ACHN (cell line): ENCODE results near the gene RMND5B.

Experiments used
- DNase-seq: peaks from one replicate; pipeline ENCODE4 v3.0.0-alpha.2; 2015
- in situ Hi-C: cut with HindIII; loops from 2 replicates; pipeline ENCODE4 v1.10.0; 2017; ENCODE audit warnings: low sequenced_read_pairs, low pct_ligation_motif_present, low pct_unique_long_range_greater_than_20kb

RMND5B gene

DNA sequence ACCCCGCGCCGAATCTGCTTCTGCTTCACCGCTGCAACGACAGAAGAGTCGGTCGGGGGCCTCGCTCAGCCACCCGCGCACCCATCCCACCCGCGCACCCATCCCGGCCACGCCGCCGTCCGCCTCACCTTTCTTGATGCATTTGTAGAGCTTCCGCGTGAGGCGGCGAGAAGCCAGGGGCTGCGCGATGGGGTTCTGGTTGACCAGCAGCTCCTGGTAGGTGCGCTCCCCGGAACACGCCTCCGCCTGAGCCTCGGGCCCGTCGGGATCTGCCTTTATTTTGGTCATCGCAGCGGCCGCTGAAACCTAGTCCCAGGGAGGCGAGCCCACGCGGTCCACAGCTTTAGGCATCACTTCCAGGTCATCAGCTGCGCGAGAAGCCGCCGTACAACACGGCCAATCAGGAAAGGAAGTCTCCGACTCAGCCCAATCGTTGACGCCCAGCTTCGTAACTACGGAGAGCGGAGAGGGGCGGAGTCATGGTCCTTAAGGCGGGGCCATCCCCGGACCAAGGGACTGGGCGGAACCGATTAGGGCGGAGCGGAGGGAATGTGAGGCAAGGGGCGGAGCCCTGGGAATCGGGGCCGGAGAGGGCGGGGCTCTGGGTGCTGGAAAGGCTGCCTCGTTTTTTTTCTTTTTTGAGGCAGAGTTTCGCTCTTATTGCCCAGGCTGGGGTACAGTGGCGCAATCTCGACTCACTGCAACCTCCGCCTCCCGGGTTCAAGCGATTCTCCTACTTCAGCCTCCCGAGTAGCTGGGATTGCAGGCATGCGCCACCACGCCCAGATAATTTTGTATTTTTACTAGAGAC, 22.9 kb downstream of the RMND5B start, which contains the start of gene NHP2:
TSS of gene NHP2 (minus strand) at position 356 of the 811 bp plus-strand sequence. CDS start at position 288, 68 bp downstream.
- in situ Hi-C loops: no loop called here
- peak; percentile 97 for DNase-seq

DNA sequence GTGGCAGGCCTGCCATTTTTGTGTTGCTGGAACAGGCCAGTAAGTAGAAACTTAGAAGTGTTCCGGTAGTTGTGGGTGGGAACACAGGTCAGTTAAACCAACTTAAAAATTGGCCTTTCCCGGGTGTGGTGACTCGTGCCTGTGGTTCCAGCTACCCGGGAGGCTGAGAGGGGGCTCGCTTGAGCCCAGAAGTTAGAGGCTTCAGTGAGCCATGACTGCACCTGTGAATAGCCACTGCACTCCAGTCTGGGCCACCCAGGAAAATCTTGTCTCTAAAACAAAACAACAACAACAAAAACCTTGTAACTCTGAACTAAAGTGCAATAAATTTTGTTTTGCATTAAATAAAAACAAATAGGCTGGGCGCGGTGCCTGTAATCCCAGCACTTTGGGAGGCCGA, 24.3 kb downstream of the RMND5B start:
- in situ Hi-C loops: no loop called here
- peak; percentile 19 for DNase-seq

DNA sequence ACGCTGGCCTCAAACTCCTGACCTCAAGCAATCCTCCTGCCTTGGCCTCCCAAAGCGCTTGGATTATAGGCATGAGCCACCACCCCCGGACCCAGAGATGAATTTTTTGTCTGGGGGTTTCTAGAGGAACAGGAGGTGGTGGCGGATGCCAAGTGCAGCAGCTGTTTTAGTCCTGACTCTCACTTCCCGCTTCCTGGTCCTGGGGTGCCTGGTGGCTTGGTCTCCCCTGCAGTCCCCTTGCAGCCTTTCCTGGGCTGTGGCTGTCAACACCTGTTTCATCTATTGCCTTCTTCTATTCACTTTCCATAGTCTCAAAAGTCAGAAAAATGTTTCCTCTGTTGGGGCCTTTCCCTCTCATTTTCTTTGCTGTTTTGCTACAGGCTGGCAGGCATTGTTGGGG, 29.4 kb downstream of the RMND5B start:
- in situ Hi-C loops: no loop called here
- DNase-seq: no peak

DNA sequence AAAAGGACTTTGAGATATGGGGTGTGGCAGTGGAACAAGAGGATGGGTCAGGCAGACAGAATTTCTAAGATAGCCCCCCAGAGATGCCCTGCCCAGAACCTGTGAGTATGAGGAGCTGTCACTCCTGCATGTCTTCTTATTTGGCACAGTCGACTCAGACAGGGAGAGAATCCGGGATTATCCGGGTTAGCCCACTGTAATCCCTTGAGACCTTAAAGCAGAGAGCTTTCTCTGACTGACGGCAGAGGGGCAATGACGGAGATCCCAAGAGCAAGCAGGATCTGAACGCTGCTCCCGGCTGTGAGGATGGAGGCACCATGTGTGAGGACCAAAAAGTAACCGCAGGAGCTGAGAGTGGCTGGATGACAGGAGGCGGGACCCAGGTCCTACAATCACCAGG, 31.7 kb downstream of the RMND5B start:
- in situ Hi-C loops: no loop called here
- DNase-seq: no peak

DNA sequence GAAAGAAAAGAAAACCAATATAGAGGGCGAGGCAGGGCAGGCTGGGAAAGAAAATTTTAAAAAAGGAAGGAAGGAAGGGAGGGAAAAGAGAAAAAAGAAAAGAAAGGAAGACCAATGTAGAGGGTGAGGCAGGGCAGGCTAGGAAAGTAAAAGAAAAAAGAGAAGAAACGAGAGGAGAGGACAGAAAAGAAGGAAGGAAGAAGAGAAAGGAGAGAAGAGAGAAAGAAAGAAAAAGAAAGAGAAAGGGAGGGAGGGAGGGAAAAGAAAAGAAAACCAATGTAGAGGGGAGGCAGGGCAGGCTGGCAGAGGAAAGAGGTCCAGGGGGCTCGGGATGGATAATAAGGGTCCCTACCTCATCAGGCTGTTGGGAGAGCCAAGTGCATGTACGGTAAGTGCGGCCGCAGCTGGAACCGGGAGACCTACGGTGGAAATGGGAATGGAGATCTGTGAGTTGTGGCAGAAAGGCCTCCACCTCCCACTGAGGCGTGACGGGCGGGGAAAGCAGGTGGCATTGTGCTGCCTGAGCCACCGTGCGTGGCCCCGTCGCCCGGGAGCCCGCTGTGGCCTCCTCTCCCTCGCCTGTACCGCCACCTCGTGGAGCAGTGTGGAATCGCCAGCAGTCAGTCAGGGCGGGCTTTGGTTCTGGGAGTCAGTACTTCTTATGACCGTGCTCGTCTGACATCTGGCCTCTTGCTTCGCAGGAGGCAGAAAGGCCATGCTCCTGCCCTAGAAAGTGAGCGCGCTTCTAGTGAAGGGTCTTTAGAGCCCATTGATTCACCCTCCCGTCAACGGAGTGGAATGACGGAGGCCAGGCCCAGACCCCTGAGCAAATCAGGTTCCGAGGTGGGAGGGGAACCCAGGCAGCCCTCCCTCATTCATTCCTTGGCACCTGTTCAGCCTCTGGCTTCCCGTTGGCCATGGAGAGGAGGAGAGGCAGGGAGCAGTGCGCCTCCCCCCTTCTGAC, 33.2 kb downstream of the RMND5B start:
- peak; percentile 71 for DNase-seq
- in situ Hi-C loops: no loop called here

DNA sequence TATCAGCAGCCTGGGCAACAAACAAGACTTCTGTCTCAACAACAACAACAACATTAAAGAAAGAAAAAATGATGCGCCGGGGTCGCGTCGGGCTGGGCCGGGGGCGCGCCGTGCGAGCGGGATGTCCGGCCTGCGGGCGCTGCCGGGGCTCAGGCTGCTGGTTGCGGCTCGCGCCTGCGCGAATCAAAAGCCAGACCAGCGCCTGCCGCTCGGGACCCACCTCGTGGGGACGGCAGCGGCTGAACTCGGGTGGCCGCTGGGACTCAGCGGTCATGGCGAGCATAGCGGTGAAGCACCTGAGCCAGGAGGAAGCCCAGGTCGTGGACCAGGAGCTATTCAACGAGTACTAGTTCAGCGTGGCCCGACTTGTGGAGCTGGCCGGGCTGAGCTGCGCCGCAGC, 34.8 kb downstream of the RMND5B start:
- in situ Hi-C loops: no loop called here

DNA sequence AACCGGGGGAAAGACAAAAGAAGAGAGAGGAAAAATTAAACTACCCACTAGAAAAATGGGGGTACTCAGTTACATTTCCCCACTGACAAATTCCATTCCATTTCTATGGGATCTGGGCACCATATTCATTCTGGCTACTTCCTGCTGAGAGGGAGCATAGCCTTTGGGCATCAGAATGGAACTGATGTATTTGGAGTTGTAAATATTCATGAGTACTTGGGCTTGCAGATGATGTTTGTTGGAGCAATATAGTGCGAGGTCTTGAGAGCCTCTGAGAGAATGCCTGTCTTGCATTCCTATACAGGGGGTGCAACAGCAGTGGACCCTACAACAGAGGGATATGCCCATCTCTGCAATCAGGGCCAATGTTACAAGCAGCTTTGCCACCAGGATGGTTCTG, 39.6 kb downstream of the RMND5B start:
- in situ Hi-C loops: no loop called here
- no peak for DNase-seq

More for the DNA sequence above, 34.8 kb downstream of the RMND5B start:
- no peak for DNase-seq

DNA sequence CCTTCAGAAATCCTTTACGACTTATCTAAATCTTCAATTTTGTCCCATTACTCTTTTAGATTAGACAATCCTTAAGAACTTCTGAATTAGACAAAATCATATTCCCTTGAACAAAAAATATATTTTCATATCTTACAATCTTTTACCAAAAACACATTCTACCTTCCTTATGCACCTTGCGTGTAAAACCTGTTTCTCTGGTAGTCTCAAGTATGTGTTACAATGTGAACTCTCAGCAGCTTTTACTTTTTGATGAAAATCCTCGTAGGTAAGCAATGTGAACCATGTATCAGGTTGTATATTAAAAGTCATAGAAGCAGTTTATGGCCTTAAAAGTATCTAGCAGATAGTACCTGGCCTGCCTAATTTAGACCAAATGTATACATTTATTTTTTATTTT, 43.6 kb downstream of the RMND5B start:
- in situ Hi-C loops: no loop called here
- no peak for DNase-seq

DNA sequence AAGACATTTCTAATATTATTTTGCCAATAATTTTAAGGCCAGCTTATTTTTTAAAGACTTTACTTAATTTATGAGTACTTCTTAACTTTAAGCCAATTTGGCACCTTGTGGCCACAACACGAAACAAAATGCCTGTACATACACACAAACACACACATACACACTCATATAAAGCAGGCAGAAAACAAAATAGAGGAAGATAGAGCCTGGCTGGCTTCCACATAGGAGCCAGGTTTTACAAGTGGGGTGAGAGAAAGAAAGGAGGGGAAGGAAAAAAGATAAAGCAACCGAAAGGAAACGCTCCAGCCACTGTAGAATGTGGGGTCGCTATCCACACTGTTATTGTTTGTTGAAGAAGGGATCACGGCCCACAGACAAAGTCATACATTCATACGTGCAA, 46.0 kb downstream of the RMND5B start:
- no peak for DNase-seq
- in situ Hi-C loops: no loop called here

DNA sequence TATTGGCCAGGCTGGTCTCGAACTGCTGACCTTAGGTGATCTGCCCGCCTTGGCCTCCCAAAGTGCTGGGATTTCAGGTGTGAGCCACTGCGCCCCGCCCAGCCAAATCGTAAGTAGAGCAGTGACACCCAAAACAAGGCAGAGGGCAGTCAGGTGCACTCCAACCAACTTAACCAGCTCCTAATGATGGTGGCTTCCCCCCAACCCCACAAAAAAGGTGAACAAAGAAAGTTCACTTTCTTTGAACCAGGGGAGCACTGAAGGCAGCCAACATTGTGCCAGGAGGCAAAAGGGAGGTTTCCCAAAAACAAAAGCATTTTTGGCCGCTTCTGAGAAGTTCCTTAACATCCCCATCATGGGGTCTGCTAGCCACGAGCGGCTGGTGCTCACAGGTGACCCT, 46.8 kb downstream of the RMND5B start:
- in situ Hi-C loops: no loop called here
- DNase-seq: no peak

DNA sequence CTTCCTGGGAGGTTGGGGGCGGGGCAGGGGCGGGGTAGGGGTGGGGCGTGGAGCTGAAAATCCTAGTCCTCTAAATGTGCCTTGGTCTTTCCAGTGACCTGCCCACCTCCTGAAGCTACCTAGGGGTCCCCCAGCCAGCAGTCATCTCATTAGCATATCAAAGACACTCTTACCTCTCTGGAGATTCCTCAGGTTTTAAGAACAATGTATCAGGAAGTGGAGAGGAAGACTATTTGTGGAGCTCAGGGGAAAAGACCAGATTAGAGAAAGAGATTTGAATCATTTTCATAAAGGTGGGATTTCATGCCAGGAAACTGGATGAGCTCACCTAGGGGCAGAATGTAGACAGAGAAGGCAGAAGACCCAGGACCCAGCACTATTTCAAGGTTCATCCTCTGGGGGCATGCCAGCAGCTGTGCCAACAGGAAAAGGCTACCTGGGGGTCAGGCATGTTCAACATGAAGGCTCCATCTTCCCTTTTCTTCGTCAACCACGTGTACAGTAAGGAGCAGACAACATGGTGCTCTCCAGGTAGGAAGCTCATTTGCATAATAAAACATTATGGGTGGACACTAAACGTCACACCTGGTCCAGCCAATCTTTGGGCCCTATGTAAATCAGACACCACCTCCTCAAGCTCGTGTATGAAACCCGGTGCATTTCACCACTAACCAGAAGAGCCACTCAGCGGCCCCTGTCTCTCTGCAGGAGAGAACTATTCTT, 49.5 kb downstream of the RMND5B start:
- in situ Hi-C loops: no loop called here
- DNase-seq: no peak

DNA sequence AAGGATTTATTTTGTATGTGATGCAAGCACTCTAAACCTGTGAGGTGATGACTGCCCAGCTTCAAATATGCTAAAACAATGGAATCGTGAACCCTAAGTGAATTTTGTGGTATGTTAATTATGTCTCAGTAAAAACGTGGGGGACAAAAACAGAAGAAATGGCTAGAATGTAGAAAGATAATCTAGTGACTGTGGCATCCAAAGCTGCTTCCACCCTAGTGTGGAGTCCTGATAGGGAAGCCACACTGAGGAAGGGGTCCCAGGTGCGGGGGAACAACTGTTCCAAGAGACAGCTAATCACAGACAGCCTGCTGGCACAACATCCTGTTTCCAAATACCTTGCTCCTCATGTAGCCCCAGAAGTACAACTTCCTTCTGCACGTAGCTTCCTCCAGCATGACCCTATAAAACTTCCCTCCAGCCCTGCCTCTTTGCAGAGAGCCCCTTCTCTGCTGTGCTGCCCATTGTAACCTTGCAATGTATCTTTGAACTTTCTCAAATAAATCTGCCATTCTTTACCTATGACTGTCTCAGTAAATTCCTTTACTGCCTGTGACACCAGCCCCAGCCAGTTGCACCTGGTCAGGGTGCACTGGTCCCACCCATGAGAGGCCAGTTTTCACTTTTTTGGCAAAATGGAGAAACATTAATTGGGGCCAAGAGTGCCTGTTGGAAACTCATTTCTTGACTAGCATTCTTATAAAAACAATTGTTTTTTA, 51.5 kb downstream of the RMND5B start:
- in situ Hi-C loops: no loop called here
- DNase-seq: no peak

DNA sequence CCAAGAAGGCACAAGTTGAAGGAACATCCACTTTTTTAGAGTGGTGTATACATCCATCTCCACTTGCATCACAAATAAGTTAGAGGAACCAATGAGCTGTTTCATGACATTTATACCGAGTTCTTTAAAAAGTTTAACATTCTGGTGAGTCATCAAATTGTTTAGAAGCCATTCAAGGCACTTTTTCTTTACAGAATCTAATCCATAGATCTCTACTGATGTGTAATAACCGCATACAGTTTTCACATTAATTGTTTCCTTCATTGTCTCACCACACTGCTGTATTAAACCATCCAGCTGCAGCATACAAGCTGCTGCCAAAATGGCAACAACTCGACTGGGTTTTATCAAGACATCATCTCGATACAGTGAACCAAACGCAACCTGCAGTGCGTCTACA, 55.6 kb downstream of the RMND5B start:
- in situ Hi-C loops: no loop called here
- DNase-seq: no peak

DNA sequence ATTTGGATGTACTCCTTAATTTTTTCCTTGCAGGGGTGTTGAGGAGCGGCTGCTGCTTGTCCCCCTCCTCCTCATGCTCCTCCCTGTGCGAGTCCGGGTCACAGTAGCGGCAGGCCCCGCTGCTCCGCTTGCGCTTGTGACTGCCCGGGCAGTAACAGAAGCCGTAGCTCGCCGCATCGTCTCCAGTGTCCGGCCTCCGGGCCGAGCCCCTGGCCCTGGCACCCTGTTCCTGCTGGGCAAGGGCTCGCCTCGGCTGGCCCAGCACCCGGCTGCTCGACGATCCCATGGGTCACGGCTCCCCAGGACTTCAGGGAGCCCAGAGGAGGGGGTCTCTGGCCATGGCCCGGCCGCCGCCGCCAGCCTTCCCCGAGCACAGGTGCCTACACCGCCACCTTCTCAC, 56.2 kb downstream of the RMND5B start, which contains the start of gene GMCL2:
TSS of gene GMCL2 (minus strand) at position 358 of the 400 bp plus-strand sequence. CDS start at position 286, 72 bp downstream.
- in situ Hi-C loops: no loop called here
- DNase-seq: no peak

DNA sequence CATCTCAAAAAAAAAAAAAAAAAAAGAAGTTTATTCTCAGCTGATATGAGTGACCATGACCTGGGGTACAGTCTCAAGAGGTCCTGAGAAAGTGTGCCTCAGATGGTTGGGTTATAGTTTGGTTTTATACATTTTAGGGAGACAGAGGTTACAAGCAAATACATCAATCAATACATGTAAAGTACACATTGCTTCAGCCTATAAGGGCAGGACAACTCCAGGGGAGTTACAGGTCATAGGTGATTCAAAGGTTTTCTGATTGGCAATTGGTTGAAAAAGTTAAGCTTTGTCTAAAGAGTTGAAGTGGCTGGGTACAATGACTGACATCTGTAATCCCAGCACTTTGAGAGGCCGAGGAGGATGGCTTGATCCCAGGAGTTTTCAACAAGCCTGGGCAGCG, 58.6 kb downstream of the RMND5B start:
- in situ Hi-C loops: no loop called here
- no peak for DNase-seq

DNA sequence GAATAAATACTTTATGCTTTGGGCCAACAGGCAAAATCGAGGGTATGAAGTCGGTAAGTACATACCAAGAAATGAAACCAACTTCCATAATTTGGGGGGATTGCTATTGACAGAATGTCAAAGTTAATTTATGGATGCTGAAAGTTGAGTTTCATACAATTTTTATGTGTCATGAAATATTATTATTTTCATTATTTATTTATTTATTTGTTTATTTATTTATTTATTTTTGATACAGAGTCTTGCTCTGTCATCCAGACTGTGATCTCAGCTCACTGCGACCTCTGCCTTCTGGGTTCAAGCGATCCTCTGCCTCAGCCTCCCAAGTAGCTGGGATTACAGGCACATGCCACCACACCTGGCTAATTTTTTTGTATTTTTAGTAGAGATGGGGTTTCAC, 60.8 kb downstream of the RMND5B start:
- in situ Hi-C loops: no loop called here
- no peak for DNase-seq

DNA sequence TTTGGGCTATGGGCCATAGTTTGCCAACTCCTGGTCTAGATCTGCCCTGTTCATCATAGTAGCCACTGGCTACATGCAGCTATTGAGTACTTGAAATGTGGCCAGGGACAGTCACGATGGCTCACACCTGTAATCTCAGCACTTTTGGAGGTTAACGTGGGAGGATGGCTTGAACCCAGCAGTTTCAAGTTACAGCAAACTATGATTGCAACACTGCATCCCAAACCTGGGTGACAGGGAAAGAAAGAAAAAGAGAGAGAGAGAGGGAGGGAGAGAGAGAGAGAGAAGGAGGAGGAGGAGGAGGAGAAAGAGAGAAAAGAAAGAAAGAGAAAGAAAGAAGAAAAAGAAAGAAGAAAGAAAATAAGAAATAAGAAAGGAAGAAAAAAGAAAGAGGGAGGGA, 61.4 kb downstream of the RMND5B start:
- DNase-seq: no peak
- in situ Hi-C loops: no loop called here

DNA sequence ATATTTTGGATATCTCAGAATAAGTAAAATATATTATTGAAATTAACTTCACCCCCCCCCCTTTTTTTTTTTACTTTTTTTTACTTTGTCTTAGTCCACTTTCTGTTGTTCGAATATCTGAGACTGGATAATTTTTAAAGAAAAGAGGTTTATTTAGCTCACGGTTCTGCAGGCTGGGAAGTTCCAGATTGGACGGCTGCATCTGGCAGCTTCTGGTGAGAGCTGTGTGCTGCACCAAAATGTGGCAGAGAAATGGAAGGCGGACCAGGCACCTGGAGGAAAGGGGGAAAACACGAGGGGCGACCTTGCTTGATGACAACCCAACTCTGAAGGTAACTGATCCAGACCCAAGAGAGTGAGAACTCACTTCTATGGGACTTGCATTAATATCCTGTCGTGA, 62.0 kb downstream of the RMND5B start:
- no peak for DNase-seq

More for the DNA sequence above, 62.0 kb downstream of the RMND5B start:
- in situ Hi-C loops: no loop called here
